Prostate gland (tissue), 2 donors: ENCODE data around the gene FBXO9. TPM values are rescaled to one million over a fixed set of nuclear protein-coding genes. Genes with fewer than 3 reads are reported as not detected.

Experiments used
- DNase-seq: peaks from one replicate; pipeline ENCODE4 v3.0.0-alpha.2; 2019; ENCODE audit warnings: low spot score
- H3K27ac ChIP-seq, 2 donors: fragments of 200-600 bp; sonication (generic); 2 replicates each; pipeline ENCODE4 v1.5.1; 2017 to 2019
- H3K27me3 ChIP-seq: fragments of 200-600 bp; sonication (generic); replicated peaks from 2 replicates; pipeline ENCODE4 v1.5.1; 2019; ENCODE audit not compliant: insufficient read depth
- H3K36me3 ChIP-seq, 2 donors: fragments of 200-600 bp; sonication (generic); 1 replicate in 1 of 2; 2 replicates in 1 of 2; pipeline versions ENCODE4 v1.5.1 to v1.8.1; 2017 to 2019
- H3K4me1 ChIP-seq: fragments of 200-600 bp; sonication (generic); replicated peaks from 2 replicates; pipeline ENCODE4 v1.5.1; 2019
- H3K4me3 ChIP-seq, 2 donors: fragments of 200-600 bp; sonication (generic); 2 replicates each; pipeline ENCODE4 v1.5.1; 2017 to 2019
- H3K9me3 ChIP-seq: fragments of 200-600 bp; sonication (generic); 2 replicates; pipeline ENCODE4 v1.5.1; 2017
- CTCF ChIP-seq, 4 experiments: fragments of 200-600 bp in 2 of 4; fragments of 450-650 bp in 2 of 4; sonication (generic) in 2 of 4; IDR thresholded peaks; 1 replicate in 3 of 4; 2 replicates in 1 of 4; pipeline ENCODE4 v1.5.1; 2016 to 2019; ENCODE audit warnings: antibody characterized with exemption in 4 of 4, mild to moderate bottlenecking in 2 of 4, moderate library complexity in 2 of 4
- POLR2A ChIP-seq: fragments of 450-650 bp; IDR thresholded peaks from one replicate; pipeline ENCODE4 v1.6.1; 2016; ENCODE audit warnings: antibody characterized with exemption, mild to moderate bottlenecking
- POLR2AphosphoS5 ChIP-seq: sonication (generic); formaldehyde crosslinking; IDR thresholded peaks from one replicate; pipeline ENCODE4 v1.6.1; 2017; ENCODE audit warnings: antibody characterized with exemption
- WGBS: methylation state at CpG from one replicate; pipeline ENCODE4 v1.1.5; 2018; 5-methylcytosine and 5-hydroxymethylcytosine counted together
- intact Hi-C: fragments of 100-400 bp; cut with DNase I; formaldehyde crosslinking; loops from one replicate; pipeline ENCODE4 v1.14.2; 2022
- total RNA-seq, 2 donors: library from RNA; depleted of rRNA; stranded (reverse); fragments of >200 nt; gene quantifications; one replicate each; pipeline ENCODE4 v1.1.0, GENCODE V29; 2016

FBXO9 gene
- total RNA-seq, 2 donors from 2014 or later = 55.6 to 89.2 TPM

GRCh38 chr6:53038141-53038540 lies 27.1 kb upstream of the FBXO9 start:
- Histone ChIP-seq H3K36me3 (no peaks in the 10 kb centered on the region), H3K27ac (no peak overlapping the region), H3K27me3 (no peaks in the 10 kb centered on the region), H3K4me1 (no peaks in the 10 kb centered on the region), H3K9me3 (no peaks in the 10 kb centered on the region), H3K4me3 (no peak overlapping the region)
- no peak for TF ChIP-seq POLR2AphosphoS5
- no peak for TF ChIP-seq CTCF (IDR thresholded peaks at IDR 0.05)
- WGBS = 48% methylated on average over 1 of the region's 1 CpG
- DNase-seq = no peak
- intact Hi-C loops = no loop called here

- H3K4me3 ChIP-seq = no peak overlapping the region
- no peaks in the 10 kb centered on the region for H3K9me3 ChIP-seq
- no peak for DNase-seq
- H3K36me3 ChIP-seq = no peaks in the 10 kb centered on the region
- H3K4me1 ChIP-seq = no peaks in the 10 kb centered on the region
- H3K27me3 ChIP-seq = no peaks in the 10 kb centered on the region
- intact Hi-C loops = no loop called here
- H3K27ac ChIP-seq = no peak overlapping the region
- no peak for TF ChIP-seq POLR2A
- no peak for TF ChIP-seq CTCF (IDR thresholded peaks at IDR 0.05)
- TF ChIP-seq POLR2AphosphoS5 = no peak
These were observed 26.6 kb upstream of the FBXO9 start for GRCh38 chr6:53038596-53038995.

- Histone ChIP-seq H3K27ac (no peak overlapping the region), H3K9me3 (no peaks in the 10 kb centered on the region), H3K4me3 (no peak overlapping the region), H3K4me1 (no peaks in the 10 kb centered on the region), H3K27me3 (no peaks in the 10 kb centered on the region), H3K36me3 (no peaks in the 10 kb centered on the region)
- no peak for TF ChIP-seq POLR2AphosphoS5
- TF ChIP-seq CTCF (IDR thresholded peaks at IDR 0.05) = no peak
- no peak for TF ChIP-seq POLR2A
- DNase-seq = no peak
- 91% methylated on average over 4 of the region's 4 CpGs for WGBS
- intact Hi-C loops = no loop called here
These were observed 23.8 kb upstream of the FBXO9 start for GRCh38 chr6:53041356-53041755.

GRCh38 chr6:53042112-53042511 lies 23.1 kb upstream of the FBXO9 start:
- H3K4me3 ChIP-seq = no peak overlapping the region
- no peak overlapping the region for H3K27ac ChIP-seq
- WGBS = 63% methylated on average over 4 of the region's 4 CpGs
- H3K27me3 ChIP-seq = no peaks in the 10 kb centered on the region
- no peaks in the 10 kb centered on the region for H3K9me3 ChIP-seq
- TF ChIP-seq CTCF (IDR thresholded peaks at IDR 0.05) (no peak), POLR2AphosphoS5 (no peak)
- DNase-seq = no peak
- H3K4me1 ChIP-seq = no peaks in the 10 kb centered on the region
- intact Hi-C loops = no loop called here
- no peaks in the 10 kb centered on the region for H3K36me3 ChIP-seq

GRCh38 chr6:53043581-53043980 lies 21.6 kb upstream of the FBXO9 start:
- Histone ChIP-seq H3K27ac (no peak overlapping the region), H3K27me3 (no peaks in the 10 kb centered on the region), H3K4me1 (no peaks in the 10 kb centered on the region), H3K4me3 (no peak overlapping the region), H3K9me3 (no peaks in the 10 kb centered on the region), H3K36me3 (no peaks in the 10 kb centered on the region)
- TF ChIP-seq CTCF (IDR thresholded peaks at IDR 0.05) (no peak), POLR2A (no peak), POLR2AphosphoS5 (no peak)
- DNase-seq = no peak
- intact Hi-C loops = no loop called here
